Sigmoid colon (tissue), 4 donors: ENCODE results near the gene EHD1.

ENCODE experiments used
- CTCF ChIP-seq, 4 experiments: fragments of 450-650 bp in 3 of 4; fragments of 200-600 bp in 1 of 4; IDR thresholded peaks; one replicate each; pipeline ENCODE4 v1.5.1; 2016 to 2019; ENCODE audit warnings: antibody characterized with exemption in 4 of 4, mild to moderate bottlenecking in 3 of 4, moderate library complexity in 2 of 4
- EP300 ChIP-seq, 4 donors: sonication (generic); formaldehyde crosslinking; IDR thresholded peaks; one replicate each; pipeline ENCODE4 v1.6.1; 2017; ENCODE audit warnings: antibody characterized with exemption in 4 of 4
- POLR2A ChIP-seq, 2 donors: fragments of 450-650 bp; IDR thresholded peaks; one replicate each; pipeline ENCODE4 v1.6.1; 2016; ENCODE audit warnings: antibody characterized with exemption in 2 of 2, mild to moderate bottlenecking in 2 of 2, moderate library complexity in 2 of 2
- POLR2AphosphoS5 ChIP-seq, 4 donors: sonication (generic); formaldehyde crosslinking; IDR thresholded peaks; one replicate each; pipeline ENCODE4 v1.6.1; 2017; ENCODE audit warnings: antibody characterized with exemption in 4 of 4

GRCh38 chr11:64900774-64901173 is 22.4 kb upstream of the EHD1 start:
- TF ChIP-seq CTCF (IDR thresholded peaks at IDR 0.05) (no peak), POLR2AphosphoS5 (IDR thresholded peaks at IDR 0.05) (no peak), POLR2A (IDR thresholded peaks at IDR 0.05) (no peak), EP300 (IDR thresholded peaks at IDR 0.05) (no peak)
